ENCODE measurements around the gene ADRA2A. TPM values are rescaled to one million over a fixed set of nuclear protein-coding genes. Genes with fewer than 3 reads are reported as not detected.

The ADRA2A gene
- total RNA-seq (2013) = 0.04 TPM
- not detected for polyA plus RNA-seq
- polyA minus RNA-seq = 0.14 TPM in 1 of 2 replicates, not detected in the other
- total RNA-seq = 0 to 2.9 (median 0.08) reads per million in 11 experiments

DNA sequence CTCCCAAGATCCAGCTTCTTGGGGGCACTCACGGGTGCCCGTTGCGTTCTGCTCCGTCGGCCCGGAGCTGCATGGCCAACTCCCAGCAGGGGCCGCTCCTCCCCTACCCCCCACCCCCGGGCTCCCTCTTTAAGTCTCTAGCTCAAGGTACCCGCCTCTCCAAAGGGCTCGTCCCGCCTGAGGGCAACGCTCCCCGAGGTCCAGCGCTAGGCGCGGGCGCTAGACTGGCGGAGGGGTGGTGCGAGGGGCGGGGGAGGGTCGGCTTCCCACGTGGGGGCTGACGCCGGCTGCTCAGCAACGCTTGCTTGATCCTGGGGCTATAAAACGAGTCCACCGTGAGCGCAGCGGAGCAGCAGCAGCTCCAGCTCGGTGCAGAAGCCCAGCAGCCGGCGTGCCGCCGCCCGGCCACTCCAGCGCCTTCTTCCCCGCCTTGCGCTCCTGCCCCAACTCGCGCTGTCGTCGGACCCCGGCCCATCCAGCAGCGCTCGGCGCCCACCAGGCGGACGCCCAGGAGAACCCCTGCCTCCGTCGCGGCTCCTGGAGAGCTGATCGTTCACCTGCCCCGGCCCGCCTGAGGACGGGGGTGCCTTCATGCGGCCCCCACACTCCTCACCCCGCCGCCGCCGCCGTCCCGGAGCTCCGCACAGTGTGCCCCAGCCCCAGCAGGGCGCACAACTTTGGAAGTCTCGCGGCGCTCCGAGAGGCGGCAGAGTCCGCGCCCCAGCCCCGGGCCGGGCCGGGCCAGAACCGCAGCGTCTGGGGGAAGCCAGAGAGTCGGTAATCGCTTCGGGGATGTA, at the start of gene ADRA2A:
TSS of gene ADRA2A (plus strand) at position 348 of the 797 bp plus-strand sequence. CDS start 968 bp downstream, outside the sequence.
- H3K27me3 ChIP-seq (ENCODE audit: control insufficient read depth in 2 of 2, insufficient read depth in 2 of 2, low read length in 2 of 2) = peaks cover 42 to 75% of the 10 kb centered on the region in 2 donors
- peak within 1 kb of the TSS in 2 of 3 experiments; percentile 11 to 63 for H3K4me3 ChIP-seq (replicated peaks in 1 of 3; ENCODE audit: low read depth in 2 of 3, low read length in 3 of 3)
- peak within 1 kb of the TSS; percentile 27 for H3K9ac ChIP-seq (ENCODE audit: insufficient read depth, low read length, poor library complexity, severe bottlenecking)
- Mint-ChIP-seq H3K27me3 (ENCODE audit: low read depth in 3 of 3) (peaks cover 56 to 75% (median 67%) of the 10 kb centered on the region in 3 donors), H3K4me3 (peak within 1 kb of the TSS; percentile 71 to 85), H3K36me3 (peaks cover 4 to 6% of the 10 kb centered on the region in 2 donors), H3K27ac (no peak within 1 kb of the TSS), H3K4me1 (peaks cover 18% of the 10 kb centered on the region), H3K9me3 (peaks cover 4 to 16% (median 11%) of the 10 kb centered on the region in 7 donors)
- intact Hi-C loops (cut with micrococcal nuclease) = no loop called here
- H4K20me1 ChIP-seq (ENCODE audit: insufficient read depth, low read length) = no peaks in the 10 kb centered on the region
- no peak for DNase-seq
- TF ChIP-seq, protein P1, sequence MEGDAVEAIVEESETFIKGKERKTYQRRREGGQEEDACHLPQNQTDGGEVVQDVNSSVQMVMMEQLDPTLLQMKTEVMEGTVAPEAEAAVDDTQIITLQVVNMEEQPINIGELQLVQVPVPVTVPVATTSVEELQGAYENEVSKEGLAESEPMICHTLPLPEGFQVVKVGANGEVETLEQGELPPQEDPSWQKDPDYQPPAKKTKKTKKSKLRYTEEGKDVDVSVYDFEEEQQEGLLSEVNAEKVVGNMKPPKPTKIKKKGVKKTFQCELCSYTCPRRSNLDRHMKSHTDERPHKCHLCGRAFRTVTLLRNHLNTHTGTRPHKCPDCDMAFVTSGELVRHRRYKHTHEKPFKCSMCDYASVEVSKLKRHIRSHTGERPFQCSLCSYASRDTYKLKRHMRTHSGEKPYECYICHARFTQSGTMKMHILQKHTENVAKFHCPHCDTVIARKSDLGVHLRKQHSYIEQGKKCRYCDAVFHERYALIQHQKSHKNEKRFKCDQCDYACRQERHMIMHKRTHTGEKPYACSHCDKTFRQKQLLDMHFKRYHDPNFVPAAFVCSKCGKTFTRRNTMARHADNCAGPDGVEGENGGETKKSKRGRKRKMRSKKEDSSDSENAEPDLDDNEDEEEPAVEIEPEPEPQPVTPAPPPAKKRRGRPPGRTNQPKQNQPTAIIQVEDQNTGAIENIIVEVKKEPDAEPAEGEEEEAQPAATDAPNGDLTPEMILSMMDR (IDR thresholded peaks at IDR 0.05) = no peak
- peaks cover 0 to 8% of the 10 kb centered on the region in 2 donors for H3K9me3 ChIP-seq (replicated peaks in 1 of 2; ENCODE audit: control insufficient read depth in 1 of 2, insufficient read depth in 1 of 2, low read length in 2 of 2)
- peaks cover 15 to 23% of the 10 kb centered on the region in 2 donors for H3K4me1 ChIP-seq (ENCODE audit: control insufficient read depth in 1 of 2, insufficient read depth in 2 of 2, low read length in 2 of 2)
- H3K27ac ChIP-seq (ENCODE audit: low read depth in 1 of 2, low read length in 2 of 2) = no peak within 1 kb of the TSS
- no peaks in the 10 kb centered on the region for H3K36me3 ChIP-seq (replicated peaks in 1 of 2; ENCODE audit: control insufficient read depth in 1 of 2, insufficient read depth in 2 of 2, low read length in 2 of 2)
- H3K79me2 ChIP-seq (ENCODE audit: insufficient read depth, low read length) = no peaks in the 10 kb centered on the region
- H2AFZ ChIP-seq (ENCODE audit: insufficient read depth, low read depth, low read length, poor library complexity, severe bottlenecking) = peak within 1 kb of the TSS; percentile 46
- peak within 1 kb of the TSS; percentile 75 for H3K4me2 ChIP-seq (replicated peaks; ENCODE audit: extremely low read depth, low read length, poor library complexity, severe bottlenecking)
- under 1% methylated on average over 68 of the region's 79 CpGs for WGBS (ENCODE audit: insufficient coverage)

DNA sequence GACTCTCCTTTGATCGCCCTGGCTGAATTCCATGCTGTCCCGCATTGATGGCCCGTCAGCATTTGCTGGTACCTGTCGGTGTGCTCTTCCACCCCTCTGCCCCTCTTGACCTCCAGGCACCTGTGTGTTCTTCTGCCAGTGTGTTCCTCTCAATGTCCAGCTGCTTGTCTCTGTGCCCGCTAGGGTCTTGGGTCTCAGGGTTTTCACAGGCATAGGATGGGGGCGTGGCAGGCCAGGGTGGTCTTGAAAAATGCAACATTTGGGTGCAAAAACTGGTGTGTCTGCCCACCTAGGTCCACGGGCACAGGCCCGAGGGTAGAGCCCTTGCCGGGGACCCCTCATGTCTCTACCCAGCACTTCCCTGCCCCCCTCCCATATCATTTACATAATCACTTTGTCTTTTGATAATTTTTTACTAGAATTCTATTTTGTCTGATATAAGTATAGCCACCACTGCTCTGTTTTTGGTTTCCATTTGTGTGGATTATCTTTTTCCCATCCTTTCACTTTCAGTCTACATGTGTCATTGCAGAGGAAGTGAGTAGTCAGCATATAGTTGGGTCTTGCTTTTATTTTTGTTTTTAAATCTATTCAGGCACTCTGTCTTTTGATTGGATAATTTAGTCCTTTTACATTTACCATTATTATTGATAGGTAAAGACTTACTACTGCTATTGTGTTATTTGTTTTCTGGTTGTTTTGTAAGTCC, 46.6 kb upstream of the ADRA2A start:
- H4K20me1 ChIP-seq (ENCODE audit: insufficient read depth, low read length) = no peaks in the 10 kb centered on the region
- no peaks in the 10 kb centered on the region for H3K79me2 ChIP-seq (ENCODE audit: insufficient read depth, low read length)
- H3K4me3 Mint-ChIP-seq = no peak overlapping the region
- H3K9ac ChIP-seq (ENCODE audit: insufficient read depth, low read length, poor library complexity, severe bottlenecking) = no peak overlapping the region
- peaks cover 26 to 48% (median 41%) of the 10 kb centered on the region in 7 donors for H3K9me3 Mint-ChIP-seq
- H3K4me1 Mint-ChIP-seq = peaks cover 11% of the 10 kb centered on the region
- no peaks in the 10 kb centered on the region for H3K4me1 ChIP-seq (ENCODE audit: control insufficient read depth in 1 of 2, insufficient read depth in 2 of 2, low read length in 2 of 2)
- H3K4me2 ChIP-seq (replicated peaks; ENCODE audit: extremely low read depth, low read length, poor library complexity, severe bottlenecking) = no peak overlapping the region
- H3K27ac ChIP-seq (ENCODE audit: low read depth in 1 of 2, low read length in 2 of 2) = no peak overlapping the region
- H3K9me3 ChIP-seq (replicated peaks in 1 of 2; ENCODE audit: control insufficient read depth in 1 of 2, insufficient read depth in 1 of 2, low read length in 2 of 2) = peaks cover 22 to 35% of the 10 kb centered on the region in 2 donors
- intact Hi-C loops (cut with micrococcal nuclease) = no loop called here
- peaks cover 31 to 38% of the 10 kb centered on the region in 2 donors for H3K36me3 Mint-ChIP-seq
- no peak for DNase-seq
- H2AFZ ChIP-seq (ENCODE audit: insufficient read depth, low read depth, low read length, poor library complexity, severe bottlenecking) = no peak overlapping the region
- peak overlapping the region in 2 of 7 donors; percentile 44 to 55 for H3K27ac Mint-ChIP-seq
- H3K36me3 ChIP-seq (replicated peaks in 1 of 2; ENCODE audit: control insufficient read depth in 1 of 2, insufficient read depth in 2 of 2, low read length in 2 of 2) = peaks cover 0 to 37% of the 10 kb centered on the region in 2 donors
- 93% methylated on average over 3 of the region's 9 CpGs for WGBS (ENCODE audit: insufficient coverage)
- peaks cover 0 to 2% (median 2%) of the 10 kb centered on the region in 3 donors for H3K27me3 Mint-ChIP-seq (ENCODE audit: low read depth in 3 of 3)
- TF ChIP-seq, protein P1 (IDR thresholded peaks at IDR 0.05) = no peak
- H3K27me3 ChIP-seq (ENCODE audit: control insufficient read depth in 2 of 2, insufficient read depth in 2 of 2, low read length in 2 of 2) = no peaks in the 10 kb centered on the region
- H3K4me3 ChIP-seq (replicated peaks in 1 of 3; ENCODE audit: low read depth in 2 of 3, low read length in 3 of 3) = no peak overlapping the region
